HepG2 (cell line): ENCODE measurements around the gene OBSL1. TPM values are rescaled to one million over a fixed set of nuclear protein-coding genes. Genes with fewer than 3 reads are reported as not detected.

Experiments
- ATAC-seq: fragments of 200-7000 bp; cut with Tn5 transposase; 3 replicates; pipeline ENCODE4 v1.9.1; 2020; ENCODE audit warnings: mild to moderate bottlenecking, moderate library complexity
- BruUV-seq: library from RNA; stranded (reverse); fragments of 400-500 nt; replicated peaks from 2 replicates; lab custom pipeline; 2021; lab: Mats Ljungman, UMichigan
- CTCF ChIA-PET: fragments of 300-600 bp; formaldehyde crosslinking; extraction: SDS; loops from one replicate; lab custom pipeline; 2021; ENCODE audit warnings: low total read pairs, inconsistent platforms, low intra/inter-chr PET ratio; lab: Yijun Ruan, JAX
- POLR2A ChIA-PET: fragments of 350-600 bp; sonication (Branson Sonifier 250); formaldehyde crosslinking; loops from one replicate; lab custom pipeline; 2020; ENCODE audit warnings: antibody characterized with exemption, inconsistent platforms; lab: Yijun Ruan, JAX
- DNase-seq: peaks from one replicate; pipeline ENCODE4 v3.0.0-alpha.2; 2015; ENCODE audit warnings: low spot score
- FAIRE-seq: peaks from 3 replicates; lab custom pipeline; 2011; peaks lifted over from hg19 to GRCh38; lab: Jason Lieb, UNC
- H2AFZ ChIP-seq: one replicate; pipeline ENCODE4 v1.6.1; 2011; ENCODE audit warnings: low read length, inconsistent platforms
- H3K27ac ChIP-seq: fragments of 300-600 bp; 3 replicates; pipeline ENCODE4 v1.8.0; 2011; ENCODE audit warnings: mixed run types, mild to moderate bottlenecking, mixed read lengths, low read length, inconsistent platforms; ENCODE audit not compliant: insufficient read depth; ENCODE audit errors: extremely low read length
- H3K27me3 ChIP-seq, 2 experiments: fragments of 200-600 bp in 1 of 2; 2 replicates in 1 of 2; 3 replicates in 1 of 2; pipeline versions ENCODE4 v1.6.0 to v1.8.0; 2011; ENCODE audit warnings: low read length in 2 of 2, mild to moderate bottlenecking in 2 of 2, moderate library complexity in 2 of 2, inconsistent platforms in 1 of 2; ENCODE audit not compliant: insufficient read depth in 2 of 2, control insufficient read depth in 1 of 2
- H3K36me3 ChIP-seq, 2 experiments: fragments of 200-600 bp in 1 of 2; replicated peaks in 1 of 2; 2 replicates in 1 of 2; 3 replicates in 1 of 2; pipeline versions ENCODE4 v1.5.1 to v1.8.0; 2011; ENCODE audit warnings: low read length in 2 of 2, inconsistent platforms in 1 of 2; ENCODE audit not compliant: insufficient read depth in 2 of 2, control insufficient read depth in 1 of 2
- H3K4me1 ChIP-seq: 2 replicates; pipeline ENCODE4 v1.5.1; 2012; ENCODE audit warnings: low read length, inconsistent platforms; ENCODE audit not compliant: insufficient read depth
- H3K4me2 ChIP-seq: 2 replicates; pipeline ENCODE4 v1.6.0; 2011; ENCODE audit warnings: low read depth, low read length, inconsistent platforms
- H3K4me3 ChIP-seq, 3 experiments: fragments of 200-600 bp in 1 of 3; sonication (generic), shearing (Covaris generic) in 1 of 3; replicated peaks in 1 of 3; 2 replicates each; pipeline ENCODE4 v1.5.1; 2011 to 2016; ENCODE audit warnings: low read length in 3 of 3, inconsistent platforms in 2 of 3, low read depth in 2 of 3, mild to moderate bottlenecking in 2 of 3, control low read depth in 1 of 3, mixed read lengths in 1 of 3; ENCODE audit not compliant: insufficient read depth in 1 of 3
- H3K79me2 ChIP-seq: one replicate; pipeline ENCODE4 v1.6.1; 2011; ENCODE audit warnings: low read length, inconsistent platforms; ENCODE audit not compliant: insufficient read depth
- H3K9ac ChIP-seq: 2 replicates; pipeline ENCODE4 v1.6.0; 2011; ENCODE audit warnings: mild to moderate bottlenecking, low read depth, low read length, inconsistent platforms; ENCODE audit not compliant: insufficient read depth
- H3K9me3 ChIP-seq: 2 replicates; pipeline ENCODE4 v1.5.1; 2012; ENCODE audit warnings: mild to moderate bottlenecking, low read length
- H4K20me1 ChIP-seq: 2 replicates; pipeline ENCODE4 v1.6.0; 2011; ENCODE audit warnings: inconsistent platforms, mild to moderate bottlenecking, low read length, moderate library complexity; ENCODE audit not compliant: insufficient read depth
- CREB3 ChIP-seq: sonication (generic); formaldehyde crosslinking; IDR thresholded peaks from 2 replicates; pipeline ENCODE4 v1.5.0; 2020; ENCODE audit warnings: missing genetic modification reagents
- CSRNP1 ChIP-seq: sonication (generic); formaldehyde crosslinking; IDR thresholded peaks from 2 replicates; pipeline ENCODE4 v1.8.1; 2023; ENCODE audit warnings: mild to moderate bottlenecking, missing genetic modification reagents
- E2F1 ChIP-seq: sonication (generic); formaldehyde crosslinking; IDR thresholded peaks from 2 replicates; pipeline ENCODE4 v1.5.0; 2020; ENCODE audit warnings: missing genetic modification reagents
- GMEB2 ChIP-seq: IDR thresholded peaks from 2 replicates; pipeline ENCODE4 v1.6.1; 2016; ENCODE audit warnings: missing biosample characterization, missing genetic modification reagents, low read depth
- HDAC6 ChIP-seq: fragments of 200-600 bp; sonication (generic); IDR thresholded peaks from 2 replicates; pipeline ENCODE4 v1.7.0; 2017; ENCODE audit warnings: mild to moderate bottlenecking, antibody characterized with exemption, low read length, low read depth
- HNF1B ChIP-seq: sonication (generic); formaldehyde crosslinking; IDR thresholded peaks from 2 replicates; pipeline ENCODE4 v1.5.1; 2020; ENCODE audit warnings: mild to moderate bottlenecking, moderate library complexity, missing genetic modification reagents
- MBD4 ChIP-seq: IDR thresholded peaks from 2 replicates; pipeline ENCODE4 v1.6.1; 2012; ENCODE audit warnings: low read length, inconsistent platforms, borderline replicate concordance
- NR2F2 ChIP-seq: IDR thresholded peaks from 2 replicates; pipeline ENCODE4 v1.6.1; 2012; ENCODE audit warnings: low read depth, inconsistent platforms, borderline replicate concordance
- RBFOX2 ChIP-seq: fragments of 200-400 bp; formaldehyde crosslinking; IDR thresholded peaks from 2 replicates; pipeline ENCODE4 v1.6.1; 2017; ENCODE audit warnings: low read depth, mild to moderate bottlenecking, low read length
- STAG1 ChIP-seq: sonication (generic); formaldehyde crosslinking; IDR thresholded peaks from 2 replicates; pipeline ENCODE4 v1.4.0; 2020; ENCODE audit warnings: missing genetic modification reagents
- TGIF2 ChIP-seq: IDR thresholded peaks from 2 replicates; pipeline ENCODE4 v1.6.1; 2016; ENCODE audit warnings: control low read depth, missing compliant biosample characterization
- ZNF3 ChIP-seq: IDR thresholded peaks from 2 replicates; pipeline ENCODE4 v1.7.0; 2017; ENCODE audit warnings: inconsistent platforms
- ZNF749 ChIP-seq: sonication (generic); formaldehyde crosslinking; IDR thresholded peaks from 2 replicates; pipeline ENCODE4 v1.8.0; 2022; ENCODE audit warnings: mild to moderate bottlenecking, missing genetic modification reagents, moderate library complexity, borderline replicate concordance
- ZSCAN20 ChIP-seq: sonication (generic); formaldehyde crosslinking; IDR thresholded peaks from 2 replicates; pipeline ENCODE4 v1.4.0; 2020; ENCODE audit warnings: missing genetic modification reagents, mild to moderate bottlenecking, borderline replicate concordance
- ZSCAN22 ChIP-seq: sonication (generic); formaldehyde crosslinking; IDR thresholded peaks from 2 replicates; pipeline ENCODE4 v1.4.0; 2020; ENCODE audit warnings: mild to moderate bottlenecking, missing genetic modification reagents
- WGBS: methylation state at CpG from one replicate; pipeline ENCODE4 v1.1.6; 2017; ENCODE audit warnings: low lambda C conversion rate; 5-methylcytosine and 5-hydroxymethylcytosine counted together
- in situ Hi-C: cut with HindIII; loops from 2 replicates; pipeline ENCODE4 v1.10.0; 2017; ENCODE audit warnings: low pct_unique_long_range_greater_than_20kb; ENCODE audit not compliant: extremely low pct_ligation_motif_present
- intact Hi-C: fragments of 100-400 bp; cut with micrococcal nuclease; formaldehyde crosslinking; loops from one replicate; pipeline ENCODE4 v1.10.0; 2022; ENCODE audit not compliant: unreplicated experiment
- polyA plus RNA-seq, 8 experiments: library from polyadenylated mRNA; depleted of rRNA in 3 of 8; stranded (reverse) in 7 of 8; unstranded in 1 of 8; fragments of >200 nt; fragmentation: Illumina TruSeq in 4 of 8; extraction: Trizol in 4 of 8; gene quantifications; 2 replicates each; pipeline versions ENCODE4 v1.2.1 to v1.2.3, GENCODE V29; 2011 to 2016; ENCODE audit warnings: low read depth in 4 of 8, missing spikeins in 1 of 8, mixed read lengths in 1 of 8; ENCODE audit not compliant: insufficient read depth in 1 of 8
- total RNA-seq, 5 experiments: library from RNA; depleted of rRNA; stranded (reverse); fragments of >200 nt; fragmentation: Illumina TruSeq; extraction: Trizol; gene quantifications; 2 replicates each; pipeline ENCODE4 v1.2.3, GENCODE V29; 2016; ENCODE audit warnings: low read depth in 1 of 5

The OBSL1 gene
- total and polyA plus RNA-seq, 2 of the 13 experiments (the other 11 are each of a cell fraction or from before 2014, with no cell fraction given) = 86.7 to 218 TPM

- H3K79me2 ChIP-seq = peaks cover 6% of the 10 kb centered on the region
- H3K27ac ChIP-seq = peak overlapping the region; percentile 95
- in situ Hi-C loops = loop anchor here (5.0 kb wide), 1 partner anchor 35 kb away; no protein-coding TSS in a partner anchor
- ChIA-PET CTCF (interaction anchor here (1.1 to 2.3 kb wide), 2 partner anchors 45 to 55 kb away, joined by 3 to 12 read pairs; no protein-coding TSS in a partner anchor), POLR2A (interaction anchor here (0.8 to 7.6 kb wide), 15 partner anchors 8 to 348 kb away, joined by 3 to 150 read pairs (median 20); partner anchors contain the start of genes CHPF, DNPEP, GMPPA and INHA)
- intact Hi-C loops = loop anchor here (1.0 to 5.0 kb wide), 5 partner anchors 20 to 210 kb away; partner anchors contain the start of genes CHPF, DNPEP and GMPPA
- peak overlapping the region; percentile 95 for H3K9ac ChIP-seq
- H3K4me1 ChIP-seq = peaks cover 58% of the 10 kb centered on the region
- H3K27me3 ChIP-seq = no peaks in the 10 kb centered on the region; a peak in 1 of 5 replicates
- WGBS = 1% methylated on average over 19 of the region's 19 CpGs
- no peak overlapping the region for H2AFZ ChIP-seq
- no peaks in the 10 kb centered on the region for H4K20me1 ChIP-seq
- H3K9me3 ChIP-seq = no peaks in the 10 kb centered on the region
- BruUV-seq = TSS peak; percentile 94
- peaks cover 7 to 8% of the 10 kb centered on the region in 2 experiments; a peak in 3 of 5 replicates for H3K36me3 ChIP-seq
- peak; percentile 77 for FAIRE-seq
- peak overlapping the region; percentile 72 to 91 (median 81) for H3K4me3 ChIP-seq
- ATAC-seq = peak; percentile 34
- peak overlapping the region; percentile 98 for H3K4me2 ChIP-seq
- peak; percentile 61 for DNase-seq
- TF ChIP-seq GMEB2 (CRISPR knock-in tag) = 0 out of 2 replicates have a peak, but pooled peaks have one; percentile 13
- TF ChIP-seq STAG1 (CRISPR knock-in tag) = peak; percentile 20; the same call in 1 of the 2 replicates
- no peak for TF ChIP-seq HNF1B (CRISPR knock-in tag)
- TF ChIP-seq RBFOX2 = peak; percentile 76
- peak; percentile 9; the same call in 1 of the 2 replicates for TF ChIP-seq CSRNP1 (CRISPR knock-in tag)
- peak; percentile 53; the same call in 1 of the 2 replicates for TF ChIP-seq ZNF3 (CRISPR knock-in tag)
- no peak for TF ChIP-seq ZNF749
- 0 out of 2 replicates have a peak, but pooled peaks have one; percentile 23 for TF ChIP-seq ZSCAN22 (CRISPR knock-in tag)
- TF ChIP-seq E2F1 (CRISPR knock-in tag) = peak; percentile 3; the same call in 1 of the 2 replicates
- TF ChIP-seq MBD4 = 0 out of 2 replicates have a peak, but pooled peaks have one; percentile 46
- TF ChIP-seq CREB3 = 0 out of 2 replicates have a peak, but pooled peaks have one; percentile 20
- 0 out of 2 replicates have a peak, but pooled peaks have one; percentile 8 for TF ChIP-seq NR2F2
- TF ChIP-seq TGIF2 (CRISPR knock-in tag) = peak; percentile 23; the same call in 1 of the 2 replicates
- 0 out of 2 replicates have a peak, but pooled peaks have one; percentile 60 for TF ChIP-seq HDAC6
- peak; percentile 64; the same call in 1 of the 2 replicates for TF ChIP-seq ZSCAN20 (CRISPR knock-in tag)
Observed at GRCh38 chr2:219596954-219597551, 25.7 kb upstream of the OBSL1 start.
